Neuron (in vitro differentiated cells): ENCODE results near the gene RGS19.
A peak's percentile ranks its signal among the peaks of the same experiment; 100 is the strongest.
"Not testable (repeated sequence)": the region's sequence is repeated elsewhere in the genome, so short reads cannot be mapped to it uniquely, and the experiment has no call there.

ENCODE experiments used
- H2AFZ ChIP-seq: one replicate; pipeline ENCODE4 v1.6.1; 2013; ENCODE audit warnings: low read depth, mild to moderate bottlenecking, inconsistent platforms, low read length, moderate library complexity
- H3K27me3 ChIP-seq: one replicate; pipeline ENCODE4 v1.6.1; 2013; ENCODE audit warnings: low read length; ENCODE audit not compliant: insufficient read depth
- H3K36me3 ChIP-seq: one replicate; pipeline ENCODE4 v1.6.1; 2013; ENCODE audit warnings: low read length; ENCODE audit not compliant: insufficient read depth
- H3K4me1 ChIP-seq: one replicate; pipeline ENCODE4 v1.6.1; 2013; ENCODE audit warnings: low read length; ENCODE audit not compliant: insufficient read depth
- H3K4me3 ChIP-seq: 2 replicates; pipeline ENCODE4 v1.5.1; 2013; ENCODE audit warnings: mild to moderate bottlenecking, low read length, moderate library complexity
- H3K9me3 ChIP-seq: one replicate; pipeline ENCODE4 v1.6.1; 2013; ENCODE audit warnings: low read length

The RGS19 gene, protein sequence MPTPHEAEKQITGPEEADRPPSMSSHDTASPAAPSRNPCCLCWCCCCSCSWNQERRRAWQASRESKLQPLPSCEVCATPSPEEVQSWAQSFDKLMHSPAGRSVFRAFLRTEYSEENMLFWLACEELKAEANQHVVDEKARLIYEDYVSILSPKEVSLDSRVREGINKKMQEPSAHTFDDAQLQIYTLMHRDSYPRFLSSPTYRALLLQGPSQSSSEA

DNA sequence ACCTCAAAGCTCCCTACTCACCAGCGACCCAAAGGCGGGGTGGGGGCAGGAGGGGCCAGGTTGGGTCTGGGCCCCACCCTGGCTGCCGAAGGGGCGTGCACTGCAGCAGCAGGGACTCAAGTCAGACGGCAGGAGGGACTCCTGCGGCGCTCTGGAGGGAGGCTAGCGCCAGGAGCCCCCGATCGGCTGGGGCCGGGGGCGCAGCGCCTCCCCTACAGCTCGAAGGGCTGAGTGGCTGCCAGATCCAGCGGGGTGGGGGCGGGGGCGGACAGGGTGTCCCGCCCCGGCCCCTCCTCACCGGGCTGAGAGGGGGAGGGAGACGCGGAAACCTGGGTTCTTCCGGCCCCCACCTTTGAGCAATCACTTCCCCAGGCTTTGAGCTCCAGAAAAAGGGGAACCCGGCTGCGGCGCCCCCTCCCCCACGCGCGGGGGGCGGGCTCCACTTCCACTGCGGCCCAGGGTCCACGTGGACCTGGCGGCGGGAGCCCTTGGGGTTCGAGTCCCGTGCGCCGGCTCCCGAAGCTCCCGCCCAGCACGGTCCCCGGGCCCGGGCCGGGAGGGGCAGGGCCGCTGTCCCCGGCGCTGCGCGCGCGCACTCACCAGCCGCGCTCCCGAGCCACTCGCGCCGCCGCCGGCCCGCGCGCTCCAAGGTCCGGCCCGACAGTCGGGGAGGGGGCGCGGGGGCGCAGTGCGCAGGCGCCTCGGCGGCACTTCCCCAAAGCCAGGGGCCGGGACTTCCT lies at the start of gene RGS19:
RGS19 (minus strand) TSS at position 246 of the 740 bp plus-strand sequence. CDS start 2,632 bp downstream, outside the sequence.
- Histone ChIP-seq H3K9me3 (no peaks in the 10 kb centered on the region), H3K27me3 (peaks cover 15% of the 10 kb centered on the region), H3K36me3 (no peaks in the 10 kb centered on the region), H3K4me1 (peaks cover 58% of the 10 kb centered on the region), H3K4me3 (peak within 1 kb of the TSS; percentile 54), H2AFZ (peak within 1 kb of the TSS; percentile 66)

DNA sequence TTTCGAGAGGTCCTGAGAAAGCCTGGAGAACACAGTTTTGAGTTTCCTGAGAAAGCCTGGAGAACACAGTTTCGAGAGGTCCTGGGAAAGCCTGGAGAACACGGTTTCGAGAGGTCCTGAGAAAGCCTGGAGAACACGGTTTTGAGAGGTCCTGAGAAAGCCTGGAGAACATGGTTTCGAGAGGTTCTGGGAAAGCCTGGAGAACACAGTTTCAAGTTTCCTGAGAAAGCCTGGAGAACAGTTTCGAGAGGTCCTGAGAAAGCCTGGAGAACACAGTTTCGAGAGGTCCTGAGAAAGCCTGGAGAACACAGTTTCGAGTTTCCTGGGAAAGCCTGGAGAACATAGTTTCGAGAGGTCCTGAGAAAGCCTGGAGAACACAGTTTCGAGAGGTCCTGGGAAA lies 44.2 kb upstream of the RGS19 start:
- H3K36me3 ChIP-seq, H3K27me3 ChIP-seq, H3K4me1 ChIP-seq, H2AFZ ChIP-seq, H3K4me3 ChIP-seq, H3K9me3 ChIP-seq: not testable (repeated sequence)

DNA sequence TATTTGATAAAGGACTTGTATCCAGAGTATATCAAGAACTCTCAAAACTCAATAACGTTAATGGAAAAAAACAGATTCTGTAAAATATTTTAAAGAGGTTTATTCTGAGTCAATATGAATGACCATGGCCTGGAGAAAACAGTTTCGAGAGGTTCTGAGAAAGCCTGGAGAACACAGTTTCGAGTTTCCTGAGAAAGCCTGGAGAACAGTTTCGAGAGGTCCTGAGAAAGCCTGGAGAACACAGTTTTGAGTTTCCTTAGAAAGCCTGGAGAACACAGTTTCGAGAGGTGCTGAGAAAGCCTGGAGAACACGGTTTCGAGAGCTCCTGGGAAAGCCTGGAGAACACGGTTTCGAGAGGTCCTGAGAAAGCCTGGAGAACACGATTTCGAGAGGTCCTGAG lies 43.6 kb upstream of the RGS19 start:
- H2AFZ ChIP-seq, H3K36me3 ChIP-seq, H3K9me3 ChIP-seq, H3K4me3 ChIP-seq, H3K27me3 ChIP-seq, H3K4me1 ChIP-seq: not testable (repeated sequence)

DNA sequence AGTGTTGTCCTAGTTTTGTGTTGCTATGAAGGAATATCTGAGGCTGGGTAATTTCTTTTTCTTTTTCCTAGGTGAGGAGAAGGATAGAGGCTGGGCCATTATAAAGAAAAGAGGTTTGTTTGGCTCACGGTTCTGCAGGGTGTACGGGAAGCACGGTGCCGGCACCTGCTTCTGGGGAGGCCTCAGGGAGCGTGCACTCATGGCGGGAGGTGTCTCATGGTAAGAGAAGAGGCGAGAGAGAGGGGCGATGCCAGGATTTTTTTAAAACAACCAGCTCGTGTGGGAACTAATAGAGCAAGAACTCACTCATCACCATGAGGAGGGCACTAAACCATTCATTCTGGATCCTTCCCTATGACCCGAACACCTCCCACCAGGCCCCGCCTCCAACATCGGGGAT lies 42.3 kb upstream of the RGS19 start:
- no peaks in the 10 kb centered on the region for H3K4me1 ChIP-seq
- no peaks in the 10 kb centered on the region for H3K36me3 ChIP-seq
- H3K9me3 ChIP-seq: no peaks in the 10 kb centered on the region
- no peaks in the 10 kb centered on the region for H3K27me3 ChIP-seq
- H3K4me3 ChIP-seq: no peak overlapping the region
- no peak overlapping the region for H2AFZ ChIP-seq

DNA sequence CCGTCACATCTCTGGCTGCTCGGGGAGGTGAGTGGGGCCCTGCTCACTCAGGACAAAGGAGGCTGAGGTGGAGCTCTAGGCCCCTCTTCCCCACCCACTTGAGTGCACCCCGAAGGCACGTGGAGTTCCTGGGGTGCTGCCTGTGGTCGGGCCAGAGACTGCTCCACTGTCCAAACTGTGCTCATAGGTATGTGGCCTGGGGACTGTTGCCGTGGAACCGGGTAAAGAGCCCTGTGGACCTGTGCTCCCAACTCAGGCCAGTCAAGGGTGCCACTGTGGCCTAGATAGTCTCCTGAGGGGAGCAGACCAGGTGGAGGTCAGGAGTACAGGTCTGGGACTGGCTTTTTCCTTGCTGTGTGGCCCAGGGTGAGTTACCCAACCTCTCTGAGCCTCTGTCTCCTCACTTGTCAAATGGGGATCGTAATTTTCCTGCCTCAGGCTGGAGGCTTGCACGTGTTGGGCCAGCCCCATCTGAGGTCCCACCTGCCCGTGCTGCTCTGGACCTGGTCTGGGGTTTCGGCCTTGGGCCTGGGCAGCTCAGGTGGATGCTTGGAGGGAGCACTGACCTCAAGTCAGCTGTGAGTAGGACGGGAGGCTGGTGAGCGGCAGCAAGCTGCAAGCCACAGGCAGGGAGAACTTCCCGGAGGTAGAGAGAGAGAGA lies 40.5 kb upstream of the RGS19 start:
- Histone ChIP-seq H2AFZ (peak overlapping the region; percentile 32), H3K27me3 (peaks cover under 1% of the 10 kb centered on the region), H3K4me1 (no peaks in the 10 kb centered on the region), H3K9me3 (no peaks in the 10 kb centered on the region), H3K4me3 (no peak overlapping the region), H3K36me3 (no peaks in the 10 kb centered on the region)

DNA sequence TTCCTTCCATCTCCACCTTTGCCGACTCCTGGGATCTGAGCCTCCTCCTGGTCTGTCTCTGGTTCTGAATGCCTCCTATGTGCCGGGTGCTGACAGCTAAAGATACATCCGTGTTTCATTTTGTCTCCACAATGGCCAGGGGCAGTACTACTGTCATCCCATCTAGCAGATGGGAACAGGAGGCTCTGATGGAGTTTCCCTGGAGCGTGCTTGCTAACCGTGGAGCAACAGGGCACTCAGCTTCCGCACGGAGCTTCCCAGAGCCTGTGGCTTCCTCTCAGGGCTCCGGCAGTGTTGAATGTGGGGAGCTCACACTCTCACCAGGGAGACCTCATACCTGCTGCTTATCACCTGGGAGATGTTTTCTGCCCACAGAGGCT lies 40.0 kb upstream of the RGS19 start:
- H3K4me1 ChIP-seq: no peaks in the 10 kb centered on the region

DNA sequence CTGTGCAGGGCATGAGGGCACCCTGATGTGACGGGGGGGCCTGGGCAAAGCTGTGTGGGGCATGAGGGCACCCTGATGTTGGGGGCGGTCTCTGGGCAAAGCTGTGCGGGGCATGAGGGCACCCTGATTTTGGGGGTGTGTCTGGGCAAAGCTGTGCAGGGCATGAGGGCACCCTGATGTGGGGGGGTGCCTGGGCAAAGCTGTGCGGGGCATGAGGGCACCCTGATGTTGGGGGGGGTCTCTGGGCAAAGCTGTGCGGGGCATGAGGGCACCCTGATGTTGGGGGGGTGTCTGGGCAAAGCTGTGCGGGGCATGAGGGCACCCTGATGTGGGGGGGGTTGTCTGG lies 38.1 kb upstream of the RGS19 start:
- H3K27me3 ChIP-seq, H2AFZ ChIP-seq, H3K36me3 ChIP-seq, H3K9me3 ChIP-seq, H3K4me3 ChIP-seq, H3K4me1 ChIP-seq: not testable (repeated sequence)

More for the DNA sequence above, 40.0 kb upstream of the RGS19 start:
- Histone ChIP-seq H3K4me3 (no peak overlapping the region), H3K9me3 (no peaks in the 10 kb centered on the region), H2AFZ (no peak overlapping the region), H3K36me3 (no peaks in the 10 kb centered on the region), H3K27me3 (peaks cover 5% of the 10 kb centered on the region)

DNA sequence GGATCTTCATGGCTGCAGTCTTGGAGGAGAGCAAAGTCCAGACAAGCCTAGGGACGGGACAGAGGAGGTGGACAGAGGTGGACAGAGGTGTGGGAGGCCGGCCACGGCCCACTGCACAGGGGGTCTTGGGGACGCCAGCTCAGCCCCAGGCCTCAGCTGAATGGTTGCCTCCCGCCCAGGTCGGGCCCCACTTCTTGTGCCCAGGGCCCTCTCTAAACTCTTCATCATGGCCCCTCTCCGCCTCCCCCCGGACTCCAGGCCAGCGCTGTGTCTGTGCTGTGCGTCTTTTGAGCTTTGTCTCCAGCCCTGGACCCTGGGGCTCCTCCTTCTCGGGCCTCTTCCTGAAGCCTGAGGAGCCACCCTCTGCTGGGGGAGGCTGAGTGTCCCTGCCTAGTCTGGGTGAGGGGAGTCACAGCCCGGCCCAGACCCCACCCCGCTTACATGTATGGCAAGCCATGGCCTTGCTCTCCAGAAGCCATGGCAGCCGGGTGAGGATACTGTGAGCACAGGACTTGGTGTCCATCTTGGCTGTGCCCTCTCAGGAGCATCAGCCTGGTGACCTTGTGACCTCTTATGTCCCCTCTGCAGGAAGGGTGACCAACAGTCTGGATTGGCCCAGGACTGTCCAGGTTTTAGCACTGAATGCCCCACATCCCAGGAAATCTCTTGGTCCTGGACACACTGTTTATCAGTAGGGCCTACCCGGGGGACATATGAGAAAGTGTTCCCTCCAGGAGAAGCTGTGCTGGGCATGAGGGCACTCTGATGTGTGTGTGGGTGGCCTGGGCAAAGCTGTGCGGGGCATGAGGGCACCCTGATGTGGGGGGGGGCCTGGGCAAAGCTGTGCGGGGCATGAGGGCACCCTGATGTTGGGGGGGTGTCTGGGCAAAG lies 37.5 kb upstream of the RGS19 start:
- Histone ChIP-seq H3K36me3 (no peaks in the 10 kb centered on the region), H3K4me1 (no peaks in the 10 kb centered on the region), H3K9me3 (no peaks in the 10 kb centered on the region), H3K4me3 (no peak overlapping the region), H3K27me3 (peaks cover 12% of the 10 kb centered on the region), H2AFZ (no peak overlapping the region)

DNA sequence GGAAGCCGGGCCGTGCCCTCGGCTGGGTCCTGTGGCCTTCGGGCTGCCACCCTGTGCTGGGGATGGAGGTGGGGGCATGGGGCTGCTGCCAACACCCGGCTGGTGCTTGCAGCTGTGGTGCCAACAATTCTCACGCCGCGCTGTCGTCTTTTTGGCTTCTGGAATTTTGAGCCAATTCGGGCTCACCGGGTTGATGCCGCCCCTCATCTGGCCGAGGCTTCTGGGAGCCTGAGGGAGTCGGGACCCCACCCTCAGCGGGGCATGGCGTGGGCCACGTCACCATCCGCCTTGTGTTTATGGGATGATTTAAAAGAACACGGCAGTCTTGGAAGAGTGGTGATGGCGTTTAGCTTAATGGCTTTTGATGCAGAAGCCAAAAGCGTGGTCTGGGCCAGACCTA lies 36.7 kb upstream of the RGS19 start:
- Histone ChIP-seq H3K36me3 (no peaks in the 10 kb centered on the region), H3K4me1 (no peaks in the 10 kb centered on the region), H3K4me3 (no peak overlapping the region), H3K9me3 (no peaks in the 10 kb centered on the region), H3K27me3 (peaks cover 13% of the 10 kb centered on the region), H2AFZ (no peak overlapping the region)

DNA sequence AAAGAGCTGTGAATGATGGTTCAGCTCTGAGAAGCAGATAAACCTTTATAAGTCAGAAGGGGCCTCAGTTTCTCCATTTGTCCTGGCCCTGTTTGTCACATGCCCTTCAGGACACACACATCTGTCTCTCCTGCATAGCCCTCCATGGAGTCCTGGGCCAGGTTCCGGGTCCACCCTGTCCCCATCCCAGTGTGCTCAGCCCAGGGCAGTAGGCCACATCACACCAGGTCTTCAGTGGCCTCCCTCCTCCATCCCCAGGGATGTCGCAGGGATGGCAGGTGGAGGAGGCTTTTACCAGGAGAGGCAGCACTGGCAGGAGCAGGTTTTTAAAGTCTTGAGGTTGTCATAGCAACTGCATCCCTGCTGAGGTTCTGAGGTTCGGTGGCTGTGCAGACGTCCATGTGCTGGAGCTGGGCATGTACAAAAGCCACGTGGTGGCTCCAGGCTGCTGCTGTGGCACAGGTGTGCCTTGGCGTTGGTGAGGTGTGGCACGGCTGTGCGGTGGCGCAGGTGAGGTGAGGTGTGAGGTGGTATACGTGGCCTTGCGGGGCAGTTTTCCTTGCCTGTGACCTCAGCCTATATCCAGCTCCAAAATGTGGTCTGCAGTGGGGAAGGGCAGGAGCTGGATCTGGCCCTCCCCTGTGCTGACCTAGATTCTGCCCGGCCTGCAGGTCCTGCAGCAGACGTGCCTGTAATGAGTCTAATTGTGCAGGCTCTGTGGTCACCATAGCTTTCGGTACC lies 36.0 kb upstream of the RGS19 start:
- H3K9me3 ChIP-seq: no peaks in the 10 kb centered on the region
- no peak overlapping the region for H2AFZ ChIP-seq
- H3K4me1 ChIP-seq: no peaks in the 10 kb centered on the region
- H3K36me3 ChIP-seq: no peaks in the 10 kb centered on the region
- H3K4me3 ChIP-seq: no peak overlapping the region
- H3K27me3 ChIP-seq: peaks cover 16% of the 10 kb centered on the region

DNA sequence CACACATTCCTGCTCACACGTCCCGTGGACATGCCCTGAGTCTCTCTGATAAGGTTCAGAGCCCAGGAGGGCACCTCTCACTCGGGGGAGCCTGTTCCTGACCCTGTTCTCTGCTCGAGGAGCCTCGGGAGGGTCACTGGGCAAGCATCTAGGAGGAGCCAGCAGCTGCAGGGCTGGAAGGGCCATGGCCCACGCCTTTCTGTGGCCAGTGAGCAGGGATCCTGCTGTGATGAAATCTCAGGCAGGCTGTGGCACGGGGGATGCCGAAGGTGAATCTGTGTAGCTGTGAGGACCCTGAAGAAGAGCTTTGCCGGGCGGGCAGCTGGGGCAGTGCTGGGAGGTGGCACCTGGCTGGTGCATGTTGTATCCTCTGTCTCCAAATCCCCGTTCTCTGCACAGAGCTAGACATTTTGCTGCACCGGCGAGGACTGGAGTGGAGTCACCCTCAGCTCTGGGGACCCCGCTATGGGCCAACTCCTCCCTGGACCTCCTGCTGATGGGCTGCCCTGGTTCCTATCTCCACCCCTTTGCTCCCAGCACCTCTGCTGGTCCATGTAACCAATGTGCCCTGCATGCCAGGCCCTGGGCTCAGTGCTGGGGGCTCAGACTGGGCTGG lies 35.1 kb upstream of the RGS19 start:
- Histone ChIP-seq H3K27me3 (peaks cover 18% of the 10 kb centered on the region), H3K36me3 (no peaks in the 10 kb centered on the region), H3K4me1 (no peaks in the 10 kb centered on the region), H3K4me3 (no peak overlapping the region), H3K9me3 (no peaks in the 10 kb centered on the region), H2AFZ (no peak overlapping the region)

DNA sequence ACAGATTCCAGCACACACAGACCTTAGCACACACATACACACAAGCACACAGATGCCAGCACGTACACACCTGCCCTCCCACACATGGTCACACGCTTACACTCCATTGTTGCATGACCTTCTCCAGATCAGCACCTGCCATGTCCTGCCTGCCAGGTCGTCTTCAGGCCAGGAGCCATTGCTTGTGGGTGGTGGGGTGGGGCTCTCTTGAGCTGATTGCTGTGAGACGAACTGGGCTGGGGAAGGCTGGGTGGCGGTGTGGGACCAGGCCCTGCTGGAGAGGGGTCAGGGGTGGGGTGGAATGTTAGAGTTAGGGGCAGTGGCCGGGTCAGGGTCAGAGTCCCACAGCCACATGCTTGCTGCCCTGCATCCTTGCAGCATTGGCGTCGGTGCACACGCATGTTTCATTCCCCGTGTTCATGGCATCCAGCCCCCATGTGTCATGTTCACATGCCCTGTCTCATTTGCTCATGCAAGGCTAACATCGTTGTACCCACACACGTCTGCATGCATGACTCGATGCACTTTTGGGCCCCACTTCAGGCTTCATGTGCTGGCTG lies 34.6 kb upstream of the RGS19 start:
- no peak overlapping the region for H2AFZ ChIP-seq
- no peak overlapping the region for H3K4me3 ChIP-seq
- H3K4me1 ChIP-seq: no peaks in the 10 kb centered on the region
- peaks cover 23% of the 10 kb centered on the region for H3K27me3 ChIP-seq
- H3K36me3 ChIP-seq: no peaks in the 10 kb centered on the region
- no peaks in the 10 kb centered on the region for H3K9me3 ChIP-seq
